Tibial nerve (tissue), 4 donors: ENCODE measurements around the gene AHNAK.

ENCODE experiments used
- CTCF ChIP-seq, 5 experiments: fragments of 200-600 bp in 3 of 5; fragments of 450-650 bp in 2 of 5; sonication (generic) in 3 of 5; IDR thresholded peaks; one replicate each; pipeline ENCODE4 v1.5.1; 2016 to 2019; ENCODE audit warnings: antibody characterized with exemption in 5 of 5, mild to moderate bottlenecking in 3 of 5, moderate library complexity in 2 of 5
- EP300 ChIP-seq, 2 donors: sonication (generic); formaldehyde crosslinking; IDR thresholded peaks; one replicate each; pipeline ENCODE4 v1.6.1; 2017; ENCODE audit warnings: antibody characterized with exemption in 2 of 2, mild to moderate bottlenecking in 1 of 2
- POLR2A ChIP-seq, 2 donors: fragments of 450-650 bp; IDR thresholded peaks; one replicate each; pipeline ENCODE4 v1.6.1; 2017; ENCODE audit warnings: antibody characterized with exemption in 2 of 2, mild to moderate bottlenecking in 2 of 2, moderate library complexity in 2 of 2

- no peak for TF ChIP-seq POLR2A (IDR thresholded peaks at IDR 0.05)
- TF ChIP-seq CTCF (IDR thresholded peaks at IDR 0.05) = no peak
- no peak for TF ChIP-seq EP300 (IDR thresholded peaks at IDR 0.05)
These were observed 140.6 kb downstream of the AHNAK start for GRCh38 chr11:62406034-62406433.
